Renal pelvis (tissue), 4 donors: Measurements from ENCODE around the gene SDK1. TPM values are rescaled to one million over a fixed set of nuclear protein-coding genes. Genes with fewer than 3 reads are reported as not detected.

Source experiments
- DNase-seq: peaks from one replicate; pipeline ENCODE4 v3.0.0-alpha.2; 2013
- polyA plus RNA-seq, 3 donors: library from polyadenylated mRNA; unstranded; fragments of 120-200 nt; gene quantifications; one replicate each; pipeline ENCODE4 v1.2.1, GENCODE V29; 2013; ENCODE audit not compliant: insufficient read length in 3 of 3

Gene SDK1
- polyA plus RNA-seq, 3 donors = 7.5 to 8.9 (median 8.4) TPM

GRCh38 chr7:4134631-4135030, 833.6 kb downstream of the SDK1 start:
- DNase-seq = no peak

- no peak for DNase-seq
These were observed 834.2 kb downstream of the SDK1 start for GRCh38 chr7:4135301-4135700.

DNA sequence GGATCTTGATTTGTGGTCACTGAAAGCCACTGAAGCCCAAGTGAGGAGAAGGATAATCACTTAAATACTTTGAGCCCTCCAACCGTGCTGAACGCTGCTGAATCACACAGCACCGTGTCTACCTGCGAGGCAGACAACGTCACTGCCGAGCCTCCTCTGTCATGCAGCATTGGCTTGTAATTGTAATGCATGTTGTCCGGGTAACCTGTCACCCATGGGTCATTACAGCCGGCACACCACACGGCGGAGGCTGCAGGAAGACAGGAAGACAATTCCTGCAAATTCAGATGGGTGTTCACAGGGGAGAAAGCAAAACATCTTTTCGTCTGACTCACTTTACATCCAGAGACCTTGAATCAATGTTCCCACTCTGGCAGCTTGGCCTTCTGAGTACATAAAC, 835.0 kb downstream of the SDK1 start:
- no peak for DNase-seq

DNA sequence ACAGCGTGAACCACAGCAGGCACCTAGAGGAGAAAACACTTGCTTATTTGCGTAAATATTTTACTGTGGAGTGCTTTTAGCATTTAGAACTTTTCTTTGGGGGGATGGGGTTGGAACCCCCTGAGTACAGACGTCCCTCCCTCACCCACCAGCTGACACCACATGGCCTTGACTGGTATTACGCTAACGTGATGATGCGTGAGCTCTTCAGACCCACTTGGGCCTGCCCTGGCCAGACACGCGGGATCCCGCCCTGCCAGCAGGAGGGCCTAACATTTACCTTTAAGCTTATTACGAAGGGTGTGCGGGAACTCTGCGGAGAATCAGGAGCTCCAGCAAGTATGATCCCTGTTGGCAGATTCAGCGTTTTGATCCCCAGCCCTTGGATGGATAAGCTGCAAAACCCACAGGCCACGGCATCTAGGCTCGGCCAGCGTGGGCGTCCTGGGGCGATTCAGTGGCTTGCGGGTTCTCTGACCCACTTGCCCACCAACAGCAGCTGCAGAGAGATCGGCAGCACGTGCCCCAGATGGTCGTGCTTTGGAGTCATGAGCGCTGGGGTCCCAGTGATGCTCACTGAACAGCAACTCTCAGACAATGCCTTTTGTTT, 835.6 kb downstream of the SDK1 start:
- no peak for DNase-seq

GRCh38 chr7:4137552-4137951, 836.5 kb downstream of the SDK1 start:
- no peak for DNase-seq

GRCh38 chr7:4138866-4139265, 837.8 kb downstream of the SDK1 start:
- no peak for DNase-seq

- DNase-seq = no peak
These were observed 838.9 kb downstream of the SDK1 start for GRCh38 chr7:4139656-4140625.

DNA sequence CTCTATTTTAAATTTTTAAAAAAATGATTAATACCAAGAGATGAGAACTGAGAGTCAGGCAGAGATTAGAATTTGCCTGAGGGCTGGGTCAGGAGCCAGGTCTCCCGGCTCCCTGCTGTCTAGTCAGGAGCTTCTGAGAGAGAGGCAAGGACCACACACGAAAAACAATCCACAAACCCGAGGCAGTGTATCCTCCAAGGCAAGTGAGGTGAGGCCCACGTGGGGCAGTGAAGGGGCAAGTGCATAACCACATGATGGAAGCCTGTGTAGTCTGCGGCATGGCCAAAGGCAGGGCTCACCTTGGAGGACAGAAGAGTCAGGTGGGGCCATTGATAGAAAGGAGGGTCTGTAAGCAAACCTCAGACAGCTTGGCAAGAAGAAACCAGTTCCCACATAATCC, 839.9 kb downstream of the SDK1 start:
- no peak for DNase-seq

- DNase-seq = no peak
These were observed 842.0 kb downstream of the SDK1 start for GRCh38 chr7:4143006-4143405.

- no peak for DNase-seq
These were observed 842.6 kb downstream of the SDK1 start for GRCh38 chr7:4143511-4144171.

- no peak for DNase-seq
These were observed 843.2 kb downstream of the SDK1 start for GRCh38 chr7:4144172-4144701.

DNA sequence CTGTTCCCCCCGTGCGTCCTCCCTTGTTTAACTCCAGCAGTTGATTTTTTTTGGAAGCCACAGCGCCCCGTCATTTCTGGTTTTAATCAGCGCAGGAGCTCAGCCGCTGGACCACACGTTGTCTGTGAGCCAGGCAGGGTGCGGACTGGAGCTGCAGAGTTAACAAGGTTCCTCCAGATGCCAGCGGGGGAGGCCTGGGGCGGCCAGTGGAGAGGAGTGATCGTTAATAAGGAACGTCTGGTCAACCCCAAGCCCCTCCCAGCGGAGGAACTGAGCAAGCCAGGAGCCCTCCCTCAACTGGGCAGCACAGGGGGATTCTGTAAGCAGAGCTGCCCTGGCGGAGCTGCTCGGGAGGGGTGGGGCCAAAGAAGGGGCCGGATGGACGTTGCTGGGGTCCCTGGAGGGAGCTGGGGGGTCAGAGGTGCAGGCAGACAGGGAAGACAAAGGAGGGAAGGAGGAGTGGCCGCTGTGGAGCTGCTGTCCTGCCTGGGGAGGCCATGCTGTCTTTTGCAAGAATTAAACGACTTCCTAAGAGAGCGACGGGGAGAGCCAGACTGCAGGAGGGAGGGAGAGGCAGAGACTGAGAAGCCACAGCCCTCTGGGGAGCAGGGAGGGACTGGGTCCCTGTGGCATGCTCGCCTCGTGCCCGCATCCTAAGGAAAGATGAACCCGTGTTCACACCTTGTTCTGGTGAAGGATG, 843.9 kb downstream of the SDK1 start:
- DNase-seq = peak; percentile 72

GRCh38 chr7:4145576-4145975, 844.5 kb downstream of the SDK1 start:
- DNase-seq = no peak

DNA sequence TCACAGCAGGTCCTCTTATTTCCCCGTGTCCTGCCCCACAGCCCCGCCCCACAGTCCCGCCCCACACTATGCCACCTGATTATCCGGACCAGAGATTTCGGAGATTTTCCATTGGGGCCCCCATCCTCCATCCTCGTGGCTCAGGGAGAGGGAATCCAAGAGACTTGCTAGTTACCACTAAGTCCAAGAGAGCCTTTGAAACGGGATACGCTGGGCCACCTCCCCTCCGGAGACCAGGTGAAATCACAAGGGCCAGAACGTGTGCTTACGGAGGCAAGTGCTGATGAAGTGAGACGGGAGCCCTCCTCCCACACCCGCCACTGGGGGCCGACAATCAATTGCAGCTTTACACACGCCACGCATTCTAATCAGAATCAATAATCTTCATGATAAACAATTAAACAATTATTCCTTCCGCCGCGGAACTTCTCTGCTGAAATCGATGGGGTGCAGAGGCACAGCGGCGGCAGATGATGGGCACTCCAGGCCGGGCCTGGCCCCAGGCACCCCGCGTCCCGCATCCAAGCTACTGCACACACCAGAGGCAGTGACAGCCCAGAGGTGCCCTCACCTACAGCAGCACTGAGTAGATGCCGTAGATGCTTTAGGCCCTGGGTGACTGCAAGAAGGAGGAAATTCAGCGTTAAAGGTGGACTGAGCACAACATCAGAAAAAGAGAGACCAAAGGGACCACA, 847.0 kb downstream of the SDK1 start:
- no peak for DNase-seq

- no peak for DNase-seq
These were observed 848.2 kb downstream of the SDK1 start for GRCh38 chr7:4149236-4149635.

DNA sequence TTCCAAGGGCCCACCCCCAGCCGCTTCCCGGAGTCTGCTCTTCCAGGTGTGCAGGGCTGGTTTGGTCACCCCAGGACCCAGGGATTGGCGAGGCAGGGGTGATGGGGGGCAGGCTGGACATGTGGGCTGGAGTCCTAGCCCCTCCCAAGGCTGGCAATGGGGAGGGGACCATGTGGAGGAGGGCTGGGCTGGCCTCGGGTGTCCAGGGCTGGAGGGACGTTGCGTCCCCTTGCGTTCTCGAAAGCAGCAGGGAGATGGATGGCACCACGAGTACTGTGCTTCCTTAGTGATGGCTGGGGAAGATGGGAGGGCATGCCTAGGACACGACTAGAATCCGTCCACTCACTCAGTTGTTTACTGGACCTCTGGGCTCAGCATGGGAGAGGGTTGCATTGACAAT, 848.6 kb downstream of the SDK1 start:
- no peak for DNase-seq

DNA sequence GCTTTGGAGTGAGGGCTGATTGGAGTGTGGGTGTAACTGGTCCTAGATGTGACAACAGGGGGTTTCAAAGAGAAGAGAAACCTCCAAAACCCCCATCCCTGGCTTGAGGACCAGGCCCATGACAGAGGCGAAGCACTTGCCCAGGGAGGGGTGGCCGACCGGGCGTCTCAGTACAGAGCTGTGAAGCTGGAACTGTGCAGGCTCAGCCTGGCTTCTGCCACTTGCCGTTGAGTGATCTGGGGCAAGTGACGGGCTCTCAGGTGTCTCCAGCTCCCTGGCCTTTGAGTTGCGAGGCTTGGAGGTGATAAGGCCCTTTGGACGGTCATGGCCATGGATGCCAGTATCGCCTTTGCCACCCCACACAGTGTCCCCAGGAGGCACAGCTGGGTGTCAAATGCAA, 849.7 kb downstream of the SDK1 start:
- no peak for DNase-seq

DNA sequence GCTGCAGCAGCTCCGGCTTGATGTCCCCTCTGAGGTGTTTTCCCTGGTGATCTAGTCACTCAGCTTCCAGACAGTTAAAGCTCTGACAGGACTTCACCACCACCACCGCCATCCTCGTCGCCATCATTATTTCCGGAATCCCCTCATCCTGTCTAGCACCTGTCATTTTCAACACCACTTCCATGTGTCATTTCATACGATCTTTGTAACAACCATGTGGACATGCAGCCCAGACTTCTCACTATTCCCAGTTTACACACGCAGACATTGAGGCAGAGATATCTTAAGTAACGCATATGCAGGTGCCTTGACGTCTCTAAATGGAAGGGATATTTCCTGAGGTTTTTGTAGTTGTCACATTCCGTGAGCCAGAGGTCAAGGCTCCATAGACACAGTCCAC, 850.5 kb downstream of the SDK1 start:
- no peak for DNase-seq

GRCh38 chr7:4151926-4152549, 851.0 kb downstream of the SDK1 start:
- no peak for DNase-seq

GRCh38 chr7:4154882-4155535, 854.0 kb downstream of the SDK1 start:
- no peak for DNase-seq
